GM18861 (cell line): ENCODE results near the gene PXDC1.
"Not testable (repeated sequence)": the region's sequence is repeated elsewhere in the genome, so short reads cannot be mapped to it uniquely, and the experiment has no call there.

Experiments
- ATAC-seq: cut with Tn5 transposase; IDR thresholded peaks from one replicate; pipeline ENCODE4 v1.9.1; 2021; ENCODE audit not compliant: unreplicated experiment

Gene PXDC1

GRCh38 chr6:3764516-3765335, 13.2 kb upstream of the PXDC1 start:
- no peak for ATAC-seq

- no peak for ATAC-seq
These were observed 11.3 kb upstream of the PXDC1 start for GRCh38 chr6:3762852-3763251.

- no peak for ATAC-seq
These were observed 10.8 kb upstream of the PXDC1 start for GRCh38 chr6:3762359-3762758.

- no peak for ATAC-seq
These were observed 10.4 kb upstream of the PXDC1 start for GRCh38 chr6:3761989-3762270.

GRCh38 chr6:3759646-3760232, 8.2 kb upstream of the PXDC1 start:
- no peak for ATAC-seq

GRCh38 chr6:3758842-3759144, 7.3 kb upstream of the PXDC1 start:
- no peak for ATAC-seq

- not testable (repeated sequence) for ATAC-seq
These were observed 6.7 kb upstream of the PXDC1 start for GRCh38 chr6:3757998-3758841.

GRCh38 chr6:3757241-3757641, 5.7 kb upstream of the PXDC1 start:
- ATAC-seq, result no peak

- ATAC-seq, result no peak
These were observed 5.0 kb upstream of the PXDC1 start for GRCh38 chr6:3756546-3756945.

- no peak for ATAC-seq
These were observed 4.4 kb upstream of the PXDC1 start for GRCh38 chr6:3755637-3756545.

- no peak for ATAC-seq
These were observed 3.3 kb upstream of the PXDC1 start for GRCh38 chr6:3754776-3755175.

GRCh38 chr6:3754032-3754725, 2.7 kb upstream of the PXDC1 start:
- ATAC-seq, result not testable (repeated sequence)

GRCh38 chr6:3753228-3753835, 1.8 kb upstream of the PXDC1 start:
- no peak for ATAC-seq

- no peak for ATAC-seq
These were observed 1.2 kb upstream of the PXDC1 start for GRCh38 chr6:3752531-3753227.

- ATAC-seq, result peak; percentile 58
These were observed 417 bp upstream of the PXDC1 start for GRCh38 chr6:3751730-3752530.

- ATAC-seq, result no peak
These were observed 1.0 kb downstream of the PXDC1 start for GRCh38 chr6:3750317-3751076.

- ATAC-seq, result no peak
These were observed 1.6 kb downstream of the PXDC1 start for GRCh38 chr6:3749977-3750316.
